K562 (cell line): ENCODE results near the gene WNT7A. TPM values are rescaled to one million over a fixed set of nuclear protein-coding genes. Genes with fewer than 3 reads are reported as not detected.

Source experiments
- ATAC-seq: fragments of 200-7000 bp; cut with Tn5 transposase; 3 replicates; pipeline ENCODE4 v1.9.1; 2020; ENCODE audit warnings: moderate library complexity
- BruUV-seq: library from RNA; stranded (reverse); fragments of 400-500 nt; replicated peaks from 2 replicates; lab custom pipeline; 2021; lab: Mats Ljungman, UMichigan
- CTCF ChIA-PET: fragments of 300-600 bp; formaldehyde crosslinking; extraction: SDS; loops from one replicate; lab custom pipeline; 2021; ENCODE audit warnings: low intra/inter-chr PET ratio; lab: Yijun Ruan, JAX
- POLR2A ChIA-PET: fragments of 300-600, 350-650 bp; sonication (Branson Sonifier 250); formaldehyde crosslinking; extraction: SDS; loops from one replicate; lab custom pipeline; 2021; ENCODE audit warnings: antibody characterized with exemption, inconsistent platforms; lab: Yijun Ruan, JAX
- DNase-seq, 4 experiments: peaks; one replicate each; pipeline versions ENCODE4 v3.0.0 to v3.0.0-alpha.2; 2011 to 2018; ENCODE audit warnings: low spot score in 3 of 4, mixed read lengths in 3 of 4; ENCODE audit errors: extremely low read depth in 1 of 4
- FAIRE-seq: peaks from 2 replicates; lab custom pipeline; 2011; peaks lifted over from hg19 to GRCh38; lab: Jason Lieb, UNC
- H2AFZ ChIP-seq: 2 replicates; pipeline ENCODE4 v1.6.0; 2011; ENCODE audit warnings: low read depth, low read length, control low read depth, inconsistent platforms
- H3K27ac ChIP-seq: fragments of 200-600 bp; 3 replicates; pipeline ENCODE4 v1.8.0; 2011; ENCODE audit warnings: low read depth, mild to moderate bottlenecking, control low read depth, inconsistent platforms, low read length, moderate library complexity, mixed read lengths; ENCODE audit errors: extremely low read depth
- H3K27me3 ChIP-seq, 2 experiments: fragments of 300-600 bp in 1 of 2; 2 replicates in 1 of 2; 3 replicates in 1 of 2; pipeline versions ENCODE4 v1.6.0 to v1.8.0; 2011; ENCODE audit warnings: inconsistent platforms in 2 of 2, low read length in 2 of 2, mild to moderate bottlenecking in 1 of 2, mixed read lengths in 1 of 2, moderate library complexity in 1 of 2; ENCODE audit not compliant: control insufficient read depth in 2 of 2, insufficient read depth in 2 of 2
- H3K36me3 ChIP-seq: fragments of 300-600 bp; 3 replicates; pipeline ENCODE4 v1.8.0; 2011; ENCODE audit warnings: mild to moderate bottlenecking, low read length, inconsistent platforms; ENCODE audit not compliant: control insufficient read depth, insufficient read depth
- H3K4me1 ChIP-seq, 2 experiments: fragments of 200-600 bp in 1 of 2; replicated peaks in 1 of 2; 2 replicates in 1 of 2; 3 replicates in 1 of 2; pipeline versions ENCODE4 v1.5.1 to v1.8.0; 2011; ENCODE audit warnings: inconsistent platforms in 2 of 2, low read length in 2 of 2, mild to moderate bottlenecking in 1 of 2, mixed read lengths in 1 of 2, moderate library complexity in 1 of 2; ENCODE audit not compliant: control insufficient read depth in 2 of 2, insufficient read depth in 2 of 2
- H3K4me2 ChIP-seq: 2 replicates; pipeline ENCODE4 v1.6.1; 2011; ENCODE audit warnings: low read length, control low read depth, inconsistent platforms, mixed read lengths; ENCODE audit not compliant: insufficient read depth
- H3K4me3 ChIP-seq: fragments of 200-600 bp; sonication (generic), shearing (Covaris generic); 2 replicates; pipeline ENCODE4 v1.5.1; 2016; ENCODE audit warnings: control low read depth, inconsistent platforms
- H3K79me2 ChIP-seq: fragments of 200-600 bp; 3 replicates; pipeline ENCODE4 v1.8.0; 2011; ENCODE audit warnings: low read length, inconsistent platforms; ENCODE audit not compliant: control insufficient read depth, insufficient read depth
- H3K9ac ChIP-seq, 2 experiments: 2 replicates each; pipeline versions ENCODE4 v1.6.0 to v1.6.1; 2011; ENCODE audit warnings: low read depth in 2 of 2, low read length in 2 of 2, control low read depth in 1 of 2, inconsistent platforms in 1 of 2, mild to moderate bottlenecking in 1 of 2, mixed read lengths in 1 of 2; ENCODE audit not compliant: insufficient read depth in 1 of 2
- H3K9me1 ChIP-seq: one replicate; pipeline ENCODE4 v1.6.0; 2011; ENCODE audit warnings: inconsistent platforms, mild to moderate bottlenecking, low read length, moderate library complexity; ENCODE audit not compliant: control insufficient read depth, insufficient read depth
- H3K9me3 ChIP-seq: replicated peaks from 2 replicates; pipeline ENCODE4 v1.5.1; 2011; ENCODE audit warnings: low read depth, low read length, inconsistent platforms; ENCODE audit not compliant: control insufficient read depth, insufficient read depth
- H4K20me1 ChIP-seq: replicated peaks from 2 replicates; pipeline ENCODE4 v1.6.1; 2011; ENCODE audit warnings: low read length, inconsistent platforms, mixed read lengths; ENCODE audit not compliant: control insufficient read depth, insufficient read depth
- BDP1 ChIP-seq: IDR thresholded peaks from 3 replicates; pipeline ENCODE4 v1.6.1; 2011; ENCODE audit not compliant: insufficient read length, insufficient read depth
- PTRF ChIP-seq: fragments of 450-650 bp; IDR thresholded peaks from 2 replicates; pipeline ENCODE4 v1.6.1; 2016; ENCODE audit warnings: mild to moderate bottlenecking, missing genetic modification characterization, missing compliant biosample characterization
- RERE ChIP-seq: sonication (generic); formaldehyde crosslinking; IDR thresholded peaks from 2 replicates; pipeline ENCODE4 v1.8.0; 2023; ENCODE audit warnings: missing genetic modification reagents, mild to moderate bottlenecking, borderline replicate concordance
- REST ChIP-seq, 2 experiments: fragments of 450-650 bp; formaldehyde crosslinking in 1 of 2; IDR thresholded peaks; 2 replicates each; pipeline versions ENCODE4 v1.4.0 to v1.6.1; 2014 to 2020; ENCODE audit warnings: mild to moderate bottlenecking in 2 of 2, borderline replicate concordance in 1 of 2, low read depth in 1 of 2
- UBTF ChIP-seq, 2 experiments: IDR thresholded peaks; 2 replicates each; pipeline ENCODE4 v1.6.1; 2012; ENCODE audit warnings: improper control_type of control experiment in 2 of 2, low read depth in 2 of 2, low read length in 2 of 2, borderline replicate concordance in 1 of 2
- WGBS: fragments of 100-300 bp; shearing (Covaris generic); methylation state at CpG from one replicate; pipeline ENCODE4 v1.1.6; 2016; ENCODE audit warnings: low coverage, mixed read lengths; ENCODE audit not compliant: insufficient coverage; ENCODE audit errors: missing lambda C conversion rate; 5-methylcytosine and 5-hydroxymethylcytosine counted together
- in situ Hi-C: fragments of 300-500 bp; cut with MboI; formaldehyde crosslinking; loops from 4 replicates; pipeline ENCODE4 v1.15.0; 2018; ENCODE audit warnings: inconsistent platforms, mixed read lengths
- intact Hi-C: fragments of 100-400 bp; cut with micrococcal nuclease; formaldehyde crosslinking; loops from 2 replicates; pipeline ENCODE4 v1.14.2; 2022
- polyA plus RNA-seq, 8 experiments: library from polyadenylated mRNA; depleted of rRNA in 4 of 8; stranded (reverse) in 5 of 8; unstranded in 3 of 8; fragments of >200 nt; fragmentation: Nextera tagmentation in 2 of 8; fragmentation: Illumina TruSeq in 1 of 8; extraction: Ambion mirVana in 2 of 8; extraction: Trizol in 1 of 8; gene quantifications; 2 replicates each; pipeline versions ENCODE4 v1.2.1 to v1.2.3, GENCODE V29; 2011 to 2014; ENCODE audit warnings: inconsistent platforms in 1 of 8, missing spikeins in 1 of 8
- total RNA-seq, 7 experiments: library from RNA; depleted of rRNA in 6 of 7; stranded (reverse); fragments of >200 nt in 6 of 7; fragmentation: Illumina TruSeq in 2 of 7; extraction: Trizol in 2 of 7; gene quantifications; 2 replicates each; pipeline versions ENCODE4 v1.2.1 to v1.2.3, GENCODE V29; 2011 to 2021; ENCODE audit warnings: low replicate concordance in 1 of 7

WNT7A gene
- total and polyA plus RNA-seq, 9 of the 15 experiments (the other 6 are each of a cell fraction or from before 2014, with no cell fraction given): 0.03 TPM; not detected in 8

- no TSS peak for BruUV-seq
- ATAC-seq (no peak), DNase-seq (no peak), FAIRE-seq (no peak)
- no peaks in the 10 kb centered on the region for H3K4me1 ChIP-seq
- no peak overlapping the region for H3K4me3 ChIP-seq
- H3K9me1 ChIP-seq: no peaks in the 10 kb centered on the region
- no peaks in the 10 kb centered on the region; the same call in 1 of the 2 replicates for H4K20me1 ChIP-seq
- no peak overlapping the region for H2AFZ ChIP-seq
- no peaks in the 10 kb centered on the region for H3K36me3 ChIP-seq
- H3K4me2 ChIP-seq: no peak overlapping the region
- CTCF ChIA-PET: no interaction called here
- H3K9me3 ChIP-seq: no peaks in the 10 kb centered on the region
- no peak overlapping the region for H3K9ac ChIP-seq
- POLR2A ChIA-PET: interaction anchor here (0.9 to 1.2 kb wide), 2 partner anchors 9 to 16 kb away, joined by 3 to 4 read pairs; no protein-coding TSS in a partner anchor
- H3K79me2 ChIP-seq: no peaks in the 10 kb centered on the region
- H3K27ac ChIP-seq: no peak overlapping the region
- intact Hi-C loops (no loop called here), in situ Hi-C loops (no loop called here)
- 4% methylated on average over 4 of the region's 4 CpGs for WGBS
- H3K27me3 ChIP-seq: peaks cover 0 to 56% of the 10 kb centered on the region in 2 experiments; a peak in 3 of 5 replicates
- no peak for TF ChIP-seq BDP1
- no peak for TF ChIP-seq PTRF
- no peak for TF ChIP-seq REST (IDR thresholded peaks at IDR 0.05; ENCODE audit: borderline replicate concordance)
- TF ChIP-seq REST (CRISPR knock-in tag; IDR thresholded peaks at IDR 0.05; ENCODE audit: low read depth): no peak
- TF ChIP-seq RERE (CRISPR knock-in tag): no peak
- no peak for TF ChIP-seq UBTF (IDR thresholded peaks at IDR 0.05; ENCODE audit: borderline replicate concordance in 1 of 2, low read depth in 2 of 2, low read length in 2 of 2)
Observed at GRCh38 chr3:13767896-13768295, 112.0 kb downstream of the WNT7A start.
